Motor neuron (in vitro differentiated cells): ENCODE measurements around the gene EPHA2. TPM values are rescaled to one million over a fixed set of nuclear protein-coding genes. Genes with fewer than 3 reads are reported as not detected.

Source experiments
- ATAC-seq, 8 experiments: fragments of 200-7000 bp; cut with Tn5 transposase; replicated peaks in 6 of 8; 2 replicates each; pipeline ENCODE4 v1.8.0; 2021; ENCODE audit warnings: mild to moderate bottlenecking in 8 of 8, moderate library complexity in 8 of 8
- H3K27ac ChIP-seq, 2 donors: fragments of 250-450 bp; sonication (Bioruptor Pico); 2 replicates each; pipeline ENCODE4 v1.9.0; 2021; ENCODE audit warnings: antibody characterized with exemption in 2 of 2, mild to moderate bottlenecking in 2 of 2, moderate library complexity in 1 of 2
- H3K4me1 ChIP-seq, 2 donors: fragments of 250-450 bp; sonication (Bioruptor Pico); replicated peaks in 1 of 2; 2 replicates each; pipeline ENCODE4 v1.6.1; 2021; ENCODE audit warnings: antibody characterized with exemption in 2 of 2, mild to moderate bottlenecking in 2 of 2, moderate library complexity in 1 of 2
- H3K4me3 ChIP-seq, 5 donors: fragments of 250-450 bp; sonication (Bioruptor Pico); 2 replicates each; pipeline ENCODE4 v1.9.0; 2021; ENCODE audit warnings: antibody characterized with exemption in 5 of 5, mild to moderate bottlenecking in 5 of 5, moderate library complexity in 4 of 5
- WGBS, 10 experiments: fragments of 450-650 bp; shearing (Covaris generic); methylation state at CpG; one replicate each; pipeline ENCODE4 v1.0.0; 2022; 5-methylcytosine and 5-hydroxymethylcytosine counted together
- in situ Hi-C, 9 experiments: fragments of 400-800 bp; cut with MboI; loops; one replicate each; pipeline ENCODE4 v1.15.0; 2021; ENCODE audit warnings: low sequenced_read_pairs in 9 of 9, low pct_unique_long_range_greater_than_20kb in 2 of 9; ENCODE audit not compliant: unreplicated experiment in 9 of 9
- total RNA-seq, 8 experiments: library from RNA; unstranded; fragments of 300-600 nt; gene quantifications; 2 replicates each; pipeline versions ENCODE4 v1.2.3 to v1.2.4, GENCODE V29; 2022

Gene EPHA2
- total RNA-seq, 8 experiments from 2014 or later = 4.2 to 15.1 (median 7.3) TPM

GRCh38 chr1:16181887-16182719 lies 26.2 kb upstream of the EPHA2 start:
- in situ Hi-C loops = loop anchor here in 7 of 9 experiments (10.0 to 25.0 kb wide), 2 partner anchors 95 to 97 kb away; no protein-coding TSS in a partner anchor
- Histone ChIP-seq H3K27ac (peak overlapping the region in 1 of 2 donors; percentile 39), H3K4me3 (no peak overlapping the region), H3K4me1 (peaks cover 0 to 10% of the 10 kb centered on the region in 2 donors)
- ATAC-seq = peak; percentile 79 to 99 (median 91)
- 0 to 100% (median 68%) methylated on average over 1 to 13 of the region's 18 CpGs; no CpG with 5 or more reads in 2 of the 10 experiments for WGBS, 10 experiments

- WGBS, 10 experiments = 67 to 91% (median 78%) methylated on average over 1 to 13 of the region's 13 CpGs; no CpG with 5 or more reads in 2 of the 10 experiments
- ATAC-seq = peak in 5 of 8 experiments; percentile 27 to 49 (median 34)
- Histone ChIP-seq H3K4me3 (no peak overlapping the region), H3K27ac (no peak overlapping the region), H3K4me1 (peaks cover 10 to 25% of the 10 kb centered on the region in 2 donors)
- in situ Hi-C loops = loop anchor here in 7 of 9 experiments (10.0 to 25.0 kb wide), 2 partner anchors 93 to 96 kb away; no protein-coding TSS in a partner anchor
Measured at GRCh38 chr1:16180291-16180824, 24.5 kb upstream of the EPHA2 start.

DNA sequence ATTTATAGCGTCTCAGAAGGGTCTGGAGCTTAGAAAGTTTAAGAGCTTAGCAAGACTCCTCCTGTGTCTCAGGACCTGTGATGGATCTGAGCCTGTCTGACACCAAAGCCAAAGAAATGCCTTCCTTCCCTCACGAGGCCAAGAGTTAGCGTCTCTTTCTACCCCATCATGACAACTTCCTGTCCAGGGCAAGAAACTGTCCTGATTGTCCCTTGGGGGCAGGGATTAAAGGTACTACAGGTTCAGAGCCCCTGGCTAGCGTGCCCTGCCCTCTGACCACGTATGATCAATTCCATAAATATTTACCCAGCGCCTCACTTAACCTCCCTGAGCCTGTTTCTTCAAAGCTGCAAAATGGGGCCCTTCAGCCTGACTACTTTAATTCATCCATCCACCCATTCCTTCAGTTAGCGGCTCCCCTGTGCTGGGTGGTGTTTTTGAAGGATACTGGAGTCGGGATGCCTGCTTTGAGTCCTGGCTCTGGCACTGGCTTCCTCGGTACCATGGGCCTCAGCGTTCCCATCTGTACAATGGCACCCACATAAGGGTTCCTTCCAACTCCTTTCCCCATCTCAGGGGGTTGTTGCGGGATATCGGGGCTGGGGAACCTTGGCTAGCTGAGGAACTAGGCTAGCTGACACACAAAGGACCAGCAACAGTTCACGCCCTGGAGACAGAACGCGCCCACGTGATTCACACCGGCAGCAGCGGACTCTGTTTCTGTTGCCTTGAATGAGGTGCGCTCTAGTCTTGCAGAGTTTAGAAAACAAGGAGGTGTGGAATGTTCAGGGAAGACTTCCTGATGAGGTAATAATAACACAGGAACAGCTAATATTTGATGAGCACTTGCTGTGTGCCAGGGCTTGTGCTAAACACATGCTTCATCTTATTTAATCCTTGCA lies 23.0 kb upstream of the EPHA2 start:
- no peak for ATAC-seq
- Histone ChIP-seq H3K4me3 (no peak overlapping the region), H3K4me1 (peaks cover 10 to 37% of the 10 kb centered on the region in 2 donors), H3K27ac (no peak overlapping the region)
- 35 to 100% (median 77%) methylated on average over 1 to 19 of the region's 19 CpGs; no CpG with 5 or more reads in 2 of the 10 experiments for WGBS, 10 experiments
- in situ Hi-C loops = loop anchor here in 5 of 9 experiments (25.0 kb wide), 1 partner anchor 92 kb away; no protein-coding TSS in a partner anchor

DNA sequence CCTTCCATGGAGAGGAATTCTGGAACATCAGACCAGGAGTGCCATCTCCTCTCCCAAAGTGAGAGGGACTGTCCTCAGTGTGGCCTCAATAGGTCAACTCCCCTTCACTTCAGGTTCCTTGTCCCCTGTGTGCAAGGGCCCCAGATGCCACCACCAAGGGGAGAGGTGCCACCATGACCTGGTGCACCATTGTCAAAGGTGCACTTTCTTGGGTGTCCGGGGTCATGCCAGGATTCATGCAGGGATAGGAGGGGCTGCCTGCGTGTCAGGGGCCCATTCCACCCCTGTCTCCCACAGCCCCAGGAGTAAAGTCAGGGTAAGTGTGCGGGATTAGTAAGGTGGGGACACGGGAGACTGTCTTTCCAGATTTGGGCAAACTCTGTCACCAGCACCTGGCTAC lies 21.4 kb upstream of the EPHA2 start:
- no peak for ATAC-seq
- 75 to 100% (median 90%) methylated on average over 1 to 3 of the region's 4 CpGs; no CpG with 5 or more reads in 5 of the 10 experiments for WGBS, 10 experiments
- Histone ChIP-seq H3K4me1 (peaks cover 10 to 46% of the 10 kb centered on the region in 2 donors), H3K27ac (no peak overlapping the region), H3K4me3 (no peak overlapping the region)
- in situ Hi-C loops = loop anchor here in 5 of 9 experiments (25.0 kb wide), 1 partner anchor 90 kb away; no protein-coding TSS in a partner anchor

DNA sequence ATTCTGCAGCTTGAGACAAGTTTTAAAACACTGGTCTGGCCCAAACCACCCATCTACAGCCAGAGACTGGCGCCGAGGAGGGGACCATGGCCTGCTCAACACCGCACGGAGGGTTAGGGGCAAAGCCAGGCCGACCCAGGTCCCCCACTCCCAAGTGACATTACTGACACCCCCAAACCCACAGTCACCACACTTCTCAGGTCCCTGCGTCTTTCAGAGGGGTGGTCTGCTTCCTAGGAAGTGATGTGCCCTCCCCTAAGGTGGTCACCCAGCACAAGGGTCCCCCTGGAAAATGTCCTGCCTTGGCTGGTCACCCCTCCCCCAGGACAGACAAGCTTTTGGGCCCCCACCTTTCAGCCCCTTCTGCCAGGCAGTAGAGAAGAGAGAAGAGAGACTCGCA lies 20.8 kb upstream of the EPHA2 start:
- Histone ChIP-seq H3K27ac (peak overlapping the region in 1 of 2 donors; percentile 5), H3K4me1 (peaks cover 10 to 41% of the 10 kb centered on the region in 2 donors), H3K4me3 (no peak overlapping the region)
- in situ Hi-C loops = loop anchor here in 5 of 9 experiments (25.0 kb wide), 1 partner anchor 89 kb away; no protein-coding TSS in a partner anchor
- WGBS, 10 experiments = 60 to 100% (median 90%) methylated on average over 1 to 4 of the region's 7 CpGs; no CpG with 5 or more reads in 6 of the 10 experiments
- ATAC-seq = no peak

DNA sequence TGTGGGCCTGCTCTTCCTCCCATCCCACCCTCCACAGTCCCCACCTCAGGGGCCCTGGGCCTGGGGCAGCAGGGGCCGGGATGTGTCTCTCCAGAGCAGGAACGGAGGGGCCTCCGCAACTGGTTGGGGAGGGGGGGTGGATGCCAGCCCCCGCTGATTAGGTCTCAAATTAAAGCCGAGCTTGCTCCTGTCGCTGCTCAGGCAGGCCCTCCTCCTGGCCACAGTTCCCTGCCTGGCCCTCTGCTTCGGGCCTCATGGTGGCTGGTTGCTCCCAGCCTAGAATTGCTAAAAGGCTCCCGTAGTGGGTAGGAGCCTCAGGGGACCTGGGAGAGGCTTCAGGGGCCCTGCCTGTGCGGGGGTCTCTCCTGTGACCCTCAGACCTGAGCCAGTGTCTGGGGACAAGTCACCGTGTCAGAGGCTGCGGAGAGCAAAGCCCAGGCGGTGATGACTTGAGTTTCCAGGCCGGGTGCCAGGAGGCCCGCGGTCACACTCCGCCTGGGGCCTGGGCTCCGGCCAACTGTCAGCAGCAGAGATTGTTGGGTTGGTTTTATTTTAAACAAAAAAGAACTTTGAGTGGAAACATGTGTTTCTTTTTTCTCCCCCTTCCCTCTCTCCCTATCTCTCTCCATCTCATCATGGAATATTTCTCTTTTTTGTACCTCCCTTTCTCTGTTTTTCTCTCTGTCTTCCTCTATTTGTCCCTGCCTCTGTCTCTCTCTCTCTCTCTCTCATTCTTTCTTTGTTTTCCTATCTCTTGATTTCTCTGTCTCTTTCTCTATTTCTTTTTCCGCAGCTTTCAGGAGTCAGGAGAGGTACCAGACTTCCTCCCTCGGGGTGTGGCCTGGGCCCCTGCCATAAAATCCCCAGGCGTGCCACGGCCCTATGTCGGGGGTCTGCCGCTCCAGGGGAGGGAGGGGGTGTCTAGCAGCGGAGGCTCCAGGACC lies 20.0 kb upstream of the EPHA2 start:
- Histone ChIP-seq H3K4me1 (peaks cover 10 to 40% of the 10 kb centered on the region in 2 donors), H3K27ac (peak overlapping the region in 1 of 2 donors; percentile 70), H3K4me3 (no peak overlapping the region)
- peak; percentile 38 to 86 (median 68) for ATAC-seq
- in situ Hi-C loops = loop anchor here in 5 of 9 experiments (25.0 kb wide), 1 partner anchor 89 kb away; no protein-coding TSS in a partner anchor
- 1 to 90% (median 53%) methylated on average over 2 to 16 of the region's 24 CpGs for WGBS, 10 experiments

DNA sequence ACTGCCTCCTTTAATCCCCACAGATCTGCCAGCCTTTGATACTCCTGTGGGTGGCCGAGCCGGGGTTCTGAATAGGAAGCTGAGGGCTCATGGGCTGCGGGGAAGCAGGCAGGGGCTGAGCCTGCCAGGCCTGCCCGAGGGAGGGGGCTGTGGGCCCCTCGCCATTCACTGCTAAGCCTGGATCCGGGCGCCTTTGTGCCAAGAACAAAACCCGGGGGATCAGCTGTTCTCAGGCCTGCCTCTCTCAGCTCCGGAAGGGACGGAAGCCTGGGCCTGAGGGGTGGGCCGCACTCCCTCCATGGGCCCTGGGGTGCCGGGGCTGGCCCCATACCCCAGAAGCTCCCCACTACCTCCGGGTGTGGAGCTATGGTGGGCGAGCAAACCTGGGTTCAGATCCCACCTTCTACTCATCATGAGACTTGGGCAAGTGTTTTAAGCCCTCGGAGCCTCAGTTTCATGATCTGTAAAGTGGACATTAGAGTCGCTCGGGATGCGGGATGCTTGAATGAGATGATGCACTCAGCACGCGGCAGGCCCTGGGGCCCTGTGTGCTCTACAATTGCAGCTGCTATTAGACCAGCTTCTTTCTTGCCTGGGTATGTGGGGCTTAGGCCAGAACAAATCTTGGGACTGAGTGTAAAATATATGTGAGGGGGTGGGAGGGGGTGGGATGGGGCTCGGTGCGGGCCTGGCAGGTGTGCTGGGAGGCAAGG lies 19.2 kb upstream of the EPHA2 start:
- Histone ChIP-seq H3K27ac (peak overlapping the region in 1 of 2 donors; percentile 70), H3K4me1 (peaks cover 10 to 37% of the 10 kb centered on the region in 2 donors), H3K4me3 (no peak overlapping the region)
- ATAC-seq = peak in 5 of 8 experiments; percentile 48 to 71 (median 62)
- in situ Hi-C loops = loop anchor here in 5 of 9 experiments (25.0 kb wide), 1 partner anchor 88 kb away; no protein-coding TSS in a partner anchor
- WGBS, 10 experiments = 60 to 100% (median 80%) methylated on average over 1 to 9 of the region's 22 CpGs; no CpG with 5 or more reads in 3 of the 10 experiments

- peaks cover 10 to 37% of the 10 kb centered on the region in 2 donors for H3K4me1 ChIP-seq
- in situ Hi-C loops = no loop called here
- no peak overlapping the region for H3K4me3 ChIP-seq
- peak in 5 of 8 experiments; percentile 7 to 41 (median 29) for ATAC-seq
- no peak overlapping the region for H3K27ac ChIP-seq
- WGBS, 10 experiments = 80 to 100% (median 87%) methylated on average over 1 to 9 of the region's 9 CpGs; no CpG with 5 or more reads in 3 of the 10 experiments
Measured at GRCh38 chr1:16174261-16174868, 18.5 kb upstream of the EPHA2 start.

DNA sequence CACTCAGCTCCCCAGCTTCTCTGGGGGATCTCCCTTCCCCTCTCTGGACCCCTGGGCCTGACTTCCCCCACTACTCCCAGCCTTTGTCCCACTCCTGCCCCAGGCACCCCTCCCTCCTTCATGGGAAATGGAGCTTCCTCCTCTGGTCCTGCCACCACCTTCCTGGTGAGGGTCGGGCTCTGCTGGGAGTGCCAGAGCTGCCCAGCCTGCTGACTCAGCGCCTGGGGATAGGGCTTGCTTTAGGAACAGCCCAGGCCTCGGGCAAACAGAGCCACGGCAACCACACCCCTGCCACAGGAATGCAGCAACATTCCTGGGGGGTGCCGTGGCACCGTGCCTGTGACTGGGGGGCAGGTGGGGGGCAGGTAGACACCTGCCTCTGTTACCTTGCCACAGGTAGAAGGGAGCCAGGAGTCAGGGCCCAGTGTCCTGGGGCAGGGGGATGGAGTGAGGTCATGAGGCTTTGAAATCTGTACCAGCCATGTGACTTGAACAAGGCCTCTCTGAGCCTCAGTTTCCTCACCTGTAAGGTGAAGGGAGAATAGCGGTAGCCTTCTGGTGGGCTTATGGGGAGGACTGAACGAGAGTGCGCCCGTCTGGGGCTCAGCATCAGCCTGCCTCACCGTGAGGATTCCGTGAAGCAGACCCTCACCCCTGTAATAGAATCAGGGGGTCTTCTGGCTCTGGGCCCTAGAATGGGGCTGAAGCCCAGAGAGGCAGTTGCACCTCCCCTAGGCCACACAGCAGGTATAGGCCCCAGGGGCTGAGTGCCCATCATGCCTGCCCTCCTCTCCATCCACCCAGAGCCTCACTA lies 17.8 kb upstream of the EPHA2 start:
- in situ Hi-C loops = no loop called here
- peak; percentile 26 to 74 (median 44) for ATAC-seq
- H3K27ac ChIP-seq = no peak overlapping the region

GRCh38 chr1:16172964-16173446 lies 17.1 kb upstream of the EPHA2 start:
- no peak overlapping the region for H3K27ac ChIP-seq
- ATAC-seq = peak in 4 of 8 experiments; percentile 2 to 34 (median 20)

More for the DNA sequence above, 17.8 kb upstream of the EPHA2 start:
- 74 to 100% (median 88%) methylated on average over 2 to 6 of the region's 12 CpGs; no CpG with 5 or more reads in 7 of the 10 experiments for WGBS, 10 experiments
- Histone ChIP-seq H3K4me1 (peaks cover 10 to 37% of the 10 kb centered on the region in 2 donors), H3K4me3 (no peak overlapping the region)

More at GRCh38 chr1:16172964-16173446, 17.1 kb upstream of the EPHA2 start:
- in situ Hi-C loops = no loop called here
- 70 to 88% (median 83%) methylated on average over 1 to 14 of the region's 14 CpGs; no CpG with 5 or more reads in 5 of the 10 experiments for WGBS, 10 experiments
- Histone ChIP-seq H3K4me1 (peaks cover 15 to 41% of the 10 kb centered on the region in 2 donors), H3K4me3 (no peak overlapping the region)
